ENCODE measurements around the gene STIM2. TPM values are rescaled to one million over a fixed set of nuclear protein-coding genes. Genes with fewer than 3 reads are reported as not detected.

The STIM2 gene
- total and polyA plus RNA-seq, 10 of the 15 experiments (the other 5 are each of a cell fraction or from before 2014, with no cell fraction given), result 4.7 to 41.5 (median 16.9) TPM

DNA sequence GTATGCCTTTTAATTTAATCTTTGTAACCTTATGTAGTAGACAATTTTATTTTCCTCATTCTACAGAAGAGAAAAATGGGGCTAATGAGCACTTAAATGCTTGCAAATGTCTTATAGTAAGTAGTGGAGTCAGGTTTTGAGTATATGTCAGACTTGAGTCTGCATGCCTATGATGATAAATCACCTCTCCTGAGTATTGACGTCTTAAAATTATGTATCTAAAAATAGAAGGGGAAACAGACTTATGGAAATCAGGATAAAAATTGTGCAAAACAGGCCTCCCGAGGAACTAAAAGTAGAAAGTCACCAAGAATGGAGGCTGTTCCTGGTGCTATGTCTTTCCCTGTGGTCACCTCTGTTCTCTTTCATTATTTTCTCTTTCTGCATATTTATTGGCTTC lies 92.7 kb downstream of the STIM2 start:
- 33% methylated on average over 2 of the region's 2 CpGs for WGBS (ENCODE audit: insufficient coverage, insufficient replicate concordance, low lambda C conversion rate, missing lambda C conversion rate)
- CTCF ChIA-PET, result no interaction called here
- TF ChIP-seq SUPT20H (IDR thresholded peaks at IDR 0.05; ENCODE audit: borderline replicate concordance, control insufficient read depth, low read depth, low read length), result no peak
- no peak for TF ChIP-seq TCF3 (IDR thresholded peaks at IDR 0.05; ENCODE audit: borderline replicate concordance, insufficient read depth, low read depth, low read length)
- no peak for TF ChIP-seq NR2F1 (conservative IDR thresholded peaks at IDR 0.05)
- no peak for TF ChIP-seq BACH1 (IDR thresholded peaks at IDR 0.05; ENCODE audit: borderline replicate concordance)
- no peak for TF ChIP-seq ZNF274 (IDR thresholded peaks at IDR 0.05; ENCODE audit: insufficient read depth, insufficient read length)
- TF ChIP-seq POU2F2 (IDR thresholded peaks at IDR 0.05; ENCODE audit: borderline replicate concordance, low read depth, low read length), result no peak
- no peak for TF ChIP-seq NFIC (IDR thresholded peaks at IDR 0.05; ENCODE audit: low read depth, low read length)
- TF ChIP-seq, protein P1, sequence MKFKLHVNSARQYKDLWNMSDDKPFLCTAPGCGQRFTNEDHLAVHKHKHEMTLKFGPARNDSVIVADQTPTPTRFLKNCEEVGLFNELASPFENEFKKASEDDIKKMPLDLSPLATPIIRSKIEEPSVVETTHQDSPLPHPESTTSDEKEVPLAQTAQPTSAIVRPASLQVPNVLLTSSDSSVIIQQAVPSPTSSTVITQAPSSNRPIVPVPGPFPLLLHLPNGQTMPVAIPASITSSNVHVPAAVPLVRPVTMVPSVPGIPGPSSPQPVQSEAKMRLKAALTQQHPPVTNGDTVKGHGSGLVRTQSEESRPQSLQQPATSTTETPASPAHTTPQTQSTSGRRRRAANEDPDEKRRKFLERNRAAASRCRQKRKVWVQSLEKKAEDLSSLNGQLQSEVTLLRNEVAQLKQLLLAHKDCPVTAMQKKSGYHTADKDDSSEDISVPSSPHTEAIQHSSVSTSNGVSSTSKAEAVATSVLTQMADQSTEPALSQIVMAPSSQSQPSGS (IDR thresholded peaks at IDR 0.05; ENCODE audit: low read length), result no peak
- TF ChIP-seq, protein P2, sequence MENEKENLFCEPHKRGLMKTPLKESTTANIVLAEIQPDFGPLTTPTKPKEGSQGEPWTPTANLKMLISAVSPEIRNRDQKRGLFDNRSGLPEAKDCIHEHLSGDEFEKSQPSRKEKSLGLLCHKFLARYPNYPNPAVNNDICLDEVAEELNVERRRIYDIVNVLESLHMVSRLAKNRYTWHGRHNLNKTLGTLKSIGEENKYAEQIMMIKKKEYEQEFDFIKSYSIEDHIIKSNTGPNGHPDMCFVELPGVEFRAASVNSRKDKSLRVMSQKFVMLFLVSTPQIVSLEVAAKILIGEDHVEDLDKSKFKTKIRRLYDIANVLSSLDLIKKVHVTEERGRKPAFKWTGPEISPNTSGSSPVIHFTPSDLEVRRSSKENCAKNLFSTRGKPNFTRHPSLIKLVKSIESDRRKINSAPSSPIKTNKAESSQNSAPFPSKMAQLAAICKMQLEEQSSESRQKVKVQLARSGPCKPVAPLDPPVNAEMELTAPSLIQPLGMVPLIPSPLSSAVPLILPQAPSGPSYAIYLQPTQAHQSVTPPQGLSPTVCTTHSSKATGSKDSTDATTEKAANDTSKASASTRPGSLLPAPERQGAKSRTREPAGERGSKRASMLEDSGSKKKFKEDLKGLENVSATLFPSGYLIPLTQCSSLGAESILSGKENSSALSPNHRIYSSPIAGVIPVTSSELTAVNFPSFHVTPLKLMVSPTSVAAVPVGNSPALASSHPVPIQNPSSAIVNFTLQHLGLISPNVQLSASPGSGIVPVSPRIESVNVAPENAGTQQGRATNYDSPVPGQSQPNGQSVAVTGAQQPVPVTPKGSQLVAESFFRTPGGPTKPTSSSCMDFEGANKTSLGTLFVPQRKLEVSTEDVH (IDR thresholded peaks at IDR 0.05; ENCODE audit: low read depth, partially characterized antibody), result no peak
- TF ChIP-seq, protein P3, sequence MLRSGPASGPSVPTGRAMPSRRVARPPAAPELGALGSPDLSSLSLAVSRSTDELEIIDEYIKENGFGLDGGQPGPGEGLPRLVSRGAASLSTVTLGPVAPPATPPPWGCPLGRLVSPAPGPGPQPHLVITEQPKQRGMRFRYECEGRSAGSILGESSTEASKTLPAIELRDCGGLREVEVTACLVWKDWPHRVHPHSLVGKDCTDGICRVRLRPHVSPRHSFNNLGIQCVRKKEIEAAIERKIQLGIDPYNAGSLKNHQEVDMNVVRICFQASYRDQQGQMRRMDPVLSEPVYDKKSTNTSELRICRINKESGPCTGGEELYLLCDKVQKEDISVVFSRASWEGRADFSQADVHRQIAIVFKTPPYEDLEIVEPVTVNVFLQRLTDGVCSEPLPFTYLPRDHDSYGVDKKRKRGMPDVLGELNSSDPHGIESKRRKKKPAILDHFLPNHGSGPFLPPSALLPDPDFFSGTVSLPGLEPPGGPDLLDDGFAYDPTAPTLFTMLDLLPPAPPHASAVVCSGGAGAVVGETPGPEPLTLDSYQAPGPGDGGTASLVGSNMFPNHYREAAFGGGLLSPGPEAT (IDR thresholded peaks at IDR 0.05; ENCODE audit: low read depth), result no peak
- TF ChIP-seq, protein P4, sequence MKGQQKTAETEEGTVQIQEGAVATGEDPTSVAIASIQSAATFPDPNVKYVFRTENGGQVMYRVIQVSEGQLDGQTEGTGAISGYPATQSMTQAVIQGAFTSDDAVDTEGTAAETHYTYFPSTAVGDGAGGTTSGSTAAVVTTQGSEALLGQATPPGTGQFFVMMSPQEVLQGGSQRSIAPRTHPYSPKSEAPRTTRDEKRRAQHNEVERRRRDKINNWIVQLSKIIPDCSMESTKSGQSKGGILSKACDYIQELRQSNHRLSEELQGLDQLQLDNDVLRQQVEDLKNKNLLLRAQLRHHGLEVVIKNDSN (IDR thresholded peaks at IDR 0.05; ENCODE audit: borderline replicate concordance, extremely low read length, insufficient read depth, low read depth, low read length), result no peak
- no peak for TF ChIP-seq NFYA (IDR thresholded peaks at IDR 0.05; ENCODE audit: borderline replicate concordance, low read depth, low read length)
- no peak for TF ChIP-seq SREBF2 (IDR thresholded peaks at IDR 0.05; ENCODE audit: low read length)
- TF ChIP-seq ZSCAN29 (IDR thresholded peaks at IDR 0.05), result no peak

More for the DNA sequence above, 92.7 kb downstream of the STIM2 start:
- H3K4me2 ChIP-seq (ENCODE audit: control insufficient read depth, insufficient read depth), result no peak overlapping the region
- H3K9ac ChIP-seq (ENCODE audit: control insufficient read depth, insufficient read depth, low read length), result no peak overlapping the region
- POLR2A ChIA-PET, result no interaction called here
- no peak overlapping the region for H3K4me3 ChIP-seq
- no peaks in the 10 kb centered on the region for H3K36me3 ChIP-seq (ENCODE audit: control insufficient read depth in 2 of 2, insufficient read depth in 2 of 2, low read length in 1 of 2)
- no peaks in the 10 kb centered on the region; the same call in none of the 2 replicates for H3K79me2 ChIP-seq (ENCODE audit: control insufficient read depth, insufficient read depth, low read length)
- in situ Hi-C loops (cut with MboI), result no loop called here
- peaks cover 5% of the 10 kb centered on the region; the same call in 2 of the 3 replicates for H3K9me3 ChIP-seq (replicated peaks; ENCODE audit: control insufficient read depth, insufficient read depth, low read length)
- DNase-seq (ENCODE audit: low read depth, low spot score) (no peak), FAIRE-seq (no peak), ATAC-seq (no peak; the same call in 2 of the 3 replicates)
- SMC1A ChIA-PET (ENCODE audit: uncharacterized antibody, unreplicated experiment), result interaction anchor here (1.0 kb wide), 1 partner anchor 16 kb away, joined by 4 read pairs; no protein-coding TSS in a partner anchor
- no TSS peak for BruUV-seq (replicated peaks)
- peaks cover 6% of the 10 kb centered on the region; the same call in 1 of the 2 replicates for H3K4me1 ChIP-seq (ENCODE audit: control insufficient read depth, insufficient read depth, low read length)
- H4K20me1 ChIP-seq (ENCODE audit: control insufficient read depth, insufficient read depth), result no peaks in the 10 kb centered on the region
- intact Hi-C loops (cut with micrococcal nuclease; ENCODE audit: unreplicated experiment), result no loop called here
- no peak overlapping the region for H3K27ac ChIP-seq (ENCODE audit: control insufficient read depth, insufficient read depth)
- RAD21 ChIA-PET (ENCODE audit: unreplicated experiment), result interaction anchor here (0.9 kb wide), 1 partner anchor 46 kb away, joined by 3 read pairs; no protein-coding TSS in a partner anchor
- no peaks in the 10 kb centered on the region for H3K27me3 ChIP-seq (replicated peaks in 1 of 2; ENCODE audit: control insufficient read depth in 2 of 2, insufficient read depth in 2 of 2, low read length in 1 of 2)
- H2AFZ ChIP-seq (ENCODE audit: control insufficient read depth, low read depth, low read length), result no peak overlapping the region

Measured in GM12878 (cell line).